HFFc6 (cell line): ENCODE measurements around the gene FOSL1. TPM values are rescaled to one million over a fixed set of nuclear protein-coding genes. Genes with fewer than 3 reads are reported as not detected.

Experiments used
- DNase-seq: peaks from one replicate; pipeline ENCODE4 v3.0.0-alpha.2; 2018
- H3K27ac Mint-ChIP-seq: 2 replicates; pipeline ENCODE4 v1.8.0; 2020; ENCODE audit warnings: mild to moderate bottlenecking, mixed read lengths
- H3K27me3 Mint-ChIP-seq: 2 replicates; pipeline ENCODE4 v1.8.0; 2021; ENCODE audit warnings: mild to moderate bottlenecking, moderate library complexity, mixed read lengths; ENCODE audit not compliant: insufficient read depth
- H3K36me3 Mint-ChIP-seq: 2 replicates; pipeline ENCODE4 v1.8.0; 2021; ENCODE audit warnings: low read depth, mixed read lengths
- H3K4me1 Mint-ChIP-seq: 2 replicates; pipeline ENCODE4 v1.8.0; 2020; ENCODE audit warnings: low read depth, mixed read lengths
- H3K4me3 Mint-ChIP-seq: 2 replicates; pipeline ENCODE4 v1.8.0; 2020; ENCODE audit warnings: mild to moderate bottlenecking, moderate library complexity, mixed read lengths
- H3K9me3 Mint-ChIP-seq: 2 replicates; pipeline ENCODE4 v1.8.0; 2020; ENCODE audit warnings: mild to moderate bottlenecking, mixed read lengths
- CTCF ChIP-seq: fragments of 200-600 bp; sonication (generic); IDR thresholded peaks from 2 replicates; pipeline ENCODE4 v1.5.0; 2021; ENCODE audit warnings: antibody characterized with exemption, mild to moderate bottlenecking
- total RNA-seq, 6 experiments: library from RNA; stranded (reverse); fragmentation: NEBNext Ultra II Directional; extraction: Animal tissue kit (Norgen Biotek cat#: 25700); gene quantifications; 2 replicates in 1 of 6; 3 replicates in 5 of 6; pipeline ENCODE4 v1.2.3, GENCODE V29; 2021

The FOSL1 gene
- total RNA-seq, 6 experiments from 2014 or later: 134 to 275 (median 234) TPM

GRCh38 chr11:65869643-65870306 lies 30.4 kb downstream of the FOSL1 start:
- no peak for TF ChIP-seq CTCF
- peaks cover 28% of the 10 kb centered on the region for H3K27me3 Mint-ChIP-seq
- H3K4me1 Mint-ChIP-seq: peaks cover 45% of the 10 kb centered on the region
- peaks cover 38% of the 10 kb centered on the region for H3K36me3 Mint-ChIP-seq
- DNase-seq: no peak
- H3K4me3 Mint-ChIP-seq: peak overlapping the region; percentile 39; the same call in 1 of the 2 replicates
- peak overlapping the region; percentile 67 for H3K27ac Mint-ChIP-seq
- H3K9me3 Mint-ChIP-seq: no peaks in the 10 kb centered on the region

GRCh38 chr11:65868907-65869306 lies 31.3 kb downstream of the FOSL1 start:
- TF ChIP-seq CTCF: no peak
- Mint-ChIP-seq H3K27me3 (peaks cover 28% of the 10 kb centered on the region), H3K36me3 (peaks cover 38% of the 10 kb centered on the region), H3K9me3 (no peaks in the 10 kb centered on the region), H3K4me1 (peaks cover 49% of the 10 kb centered on the region), H3K27ac (peak overlapping the region; percentile 67), H3K4me3 (no peak overlapping the region)
- no peak for DNase-seq

GRCh38 chr11:65868076-65868667 lies 32.0 kb downstream of the FOSL1 start:
- Mint-ChIP-seq H3K36me3 (peaks cover 38% of the 10 kb centered on the region), H3K4me3 (no peak overlapping the region), H3K4me1 (peaks cover 48% of the 10 kb centered on the region), H3K27me3 (peaks cover 28% of the 10 kb centered on the region), H3K9me3 (no peaks in the 10 kb centered on the region), H3K27ac (no peak overlapping the region)
- no peak for DNase-seq
- TF ChIP-seq CTCF: no peak

GRCh38 chr11:65867284-65868071 lies 32.7 kb downstream of the FOSL1 start:
- Mint-ChIP-seq H3K4me3 (peak overlapping the region; percentile 20; the same call in 1 of the 2 replicates), H3K27ac (peak overlapping the region; percentile 29; the same call in 1 of the 2 replicates), H3K4me1 (peaks cover 50% of the 10 kb centered on the region), H3K36me3 (peaks cover 44% of the 10 kb centered on the region), H3K27me3 (peaks cover 28% of the 10 kb centered on the region), H3K9me3 (no peaks in the 10 kb centered on the region)
- no peak for TF ChIP-seq CTCF
- no peak for DNase-seq

- H3K36me3 Mint-ChIP-seq: peaks cover 46% of the 10 kb centered on the region
- no peak for TF ChIP-seq CTCF
- no peak for DNase-seq
- H3K4me1 Mint-ChIP-seq: peaks cover 51% of the 10 kb centered on the region
- peaks cover 24% of the 10 kb centered on the region for H3K27me3 Mint-ChIP-seq
- H3K9me3 Mint-ChIP-seq: no peaks in the 10 kb centered on the region
- H3K27ac Mint-ChIP-seq: peak overlapping the region; percentile 29; the same call in 1 of the 2 replicates
- H3K4me3 Mint-ChIP-seq: peak overlapping the region; percentile 20; the same call in 1 of the 2 replicates
Observed at GRCh38 chr11:65866509-65867283, 33.5 kb downstream of the FOSL1 start.
